ENCODE data around the gene CHKA. TPM values are rescaled to one million over a fixed set of nuclear protein-coding genes. Genes with fewer than 3 reads are reported as not detected.

The CHKA gene
- total and polyA plus RNA-seq, 2 of the 8 experiments (the other 6 are each of a cell fraction or from before 2014, with no cell fraction given), result 61.2 to 86.6 TPM

- H3K14ac ChIP-seq (ENCODE audit: insufficient read length), result no peak overlapping the region
- TF ChIP-seq POLR2A (IDR thresholded peaks at IDR 0.05; ENCODE audit: control extremely low read depth in 1 of 2, low read depth in 2 of 2, low read length in 2 of 2), result no peak
- TF ChIP-seq POLR2AphosphoS5 (IDR thresholded peaks at IDR 0.05; ENCODE audit: low read depth, low read length), result no peak
- no peaks in the 10 kb centered on the region for H3K9me3 ChIP-seq (ENCODE audit: insufficient read depth in 2 of 2, low read depth in 1 of 2, low read length in 1 of 2)
- no peak overlapping the region for H3K4me3 ChIP-seq (ENCODE audit: extremely low read depth in 1 of 4, insufficient read depth in 2 of 4, low read depth in 3 of 4, low read length in 4 of 4)
- H3K18ac ChIP-seq (ENCODE audit: extremely low read depth, low read length), result no peak overlapping the region
- H3K56ac ChIP-seq (replicated peaks; ENCODE audit: insufficient read length, low read depth, low read length), result no peak overlapping the region
- POLR2A ChIA-PET (ENCODE audit: partially characterized antibody), result interaction anchor here (0.9 to 16.6 kb wide), 7 partner anchors 7 to 37 kb away, joined by 3 to 183 read pairs (median 3); partner anchors contain the start of gene ALDH3B1
- peaks cover 4 to 17% (median 15%) of the 10 kb centered on the region in 4 experiments for H3K36me3 ChIP-seq (ENCODE audit: control insufficient read depth in 2 of 4, insufficient read depth in 4 of 4, low read length in 3 of 4)
- no peak overlapping the region for H2BK20ac ChIP-seq (ENCODE audit: low read length)
- no peak overlapping the region for H2AK5ac ChIP-seq (ENCODE audit: low read depth, low read length)
- no peak overlapping the region for H2BK12ac ChIP-seq (ENCODE audit: low read depth, low read length)
- H2BK15ac ChIP-seq (ENCODE audit: low read length), result no peak overlapping the region
- no peak overlapping the region for H3K9ac ChIP-seq (replicated peaks in 1 of 4; ENCODE audit: extremely low read depth in 1 of 4, low read depth in 3 of 4, low read length in 3 of 4)
- no peaks in the 10 kb centered on the region for H3K27me3 ChIP-seq (replicated peaks in 1 of 4; ENCODE audit: control insufficient read depth in 3 of 4, extremely low read depth in 1 of 4, insufficient read depth in 3 of 4, low read length in 3 of 4)
- DNase-seq (ENCODE audit: low read depth in 1 of 2, low spot score in 2 of 2), result no peak
- FAIRE-seq, result no peak
- no peak overlapping the region for H3K23ac ChIP-seq (ENCODE audit: insufficient read length)
- H4K8ac ChIP-seq (ENCODE audit: extremely low read depth, insufficient read depth, low read length), result no peak overlapping the region
- peaks cover 4 to 25% (median 17%) of the 10 kb centered on the region in 4 experiments for H3K4me1 ChIP-seq (replicated peaks in 1 of 4; ENCODE audit: control insufficient read depth in 3 of 4, insufficient read depth in 4 of 4, low read length in 3 of 4)
- H3K23me2 ChIP-seq (ENCODE audit: low read depth, low read length), result peaks cover 3% of the 10 kb centered on the region; the same call in 1 of the 2 replicates
- no peak overlapping the region for H3K4me2 ChIP-seq (ENCODE audit: insufficient read depth in 1 of 2, low read depth in 2 of 2, low read length in 2 of 2)
- H2BK120ac ChIP-seq (replicated peaks; ENCODE audit: low read depth, low read length), result no peak overlapping the region
- peaks cover 0 to 22% of the 10 kb centered on the region in 2 experiments; a peak in 2 of 4 replicates for H3K79me2 ChIP-seq (ENCODE audit: control insufficient read depth in 1 of 2, insufficient read depth in 2 of 2, low read length in 2 of 2)
- H4K91ac ChIP-seq (replicated peaks; ENCODE audit: insufficient read length, low read length), result no peak overlapping the region
- no peak overlapping the region for H4K5ac ChIP-seq (ENCODE audit: insufficient read length, low read depth, low read length)
- WGBS, 2 experiments (ENCODE audit: extremely low coverage in 1 of 2, insufficient coverage in 1 of 2, insufficient read length in 1 of 2, insufficient replicate concordance in 2 of 2, low coverage in 1 of 2, low lambda C conversion rate in 2 of 2, missing lambda C conversion rate in 1 of 2), result 90% methylated on average over 13 of the region's 13 CpGs; no CpG with 5 or more reads in 1 of the 2 experiments
- CTCF ChIA-PET (ENCODE audit: partially characterized antibody), result interaction anchor here (0.6 to 1.4 kb wide), 2 partner anchors 17 to 36 kb away, joined by 3 read pairs; no protein-coding TSS in a partner anchor
- H3K4ac ChIP-seq (replicated peaks; ENCODE audit: insufficient read length, low read depth, low read length), result no peak overlapping the region
- no peak overlapping the region for H2AFZ ChIP-seq (ENCODE audit: low read length)
- peaks cover 3% of the 10 kb centered on the region for H3K79me1 ChIP-seq (ENCODE audit: low read depth, low read length)
- peaks cover 0 to 5% of the 10 kb centered on the region in 2 experiments for H4K20me1 ChIP-seq (replicated peaks in 1 of 2; ENCODE audit: control insufficient read depth in 1 of 2, insufficient read depth in 2 of 2, low read length in 2 of 2)
- no peak overlapping the region for H2BK5ac ChIP-seq (ENCODE audit: low read depth, low read length)
- no peak overlapping the region for H3K27ac ChIP-seq (ENCODE audit: low read depth, low read length)
Observed at GRCh38 chr11:68035266-68035876, 85.8 kb downstream of the CHKA start.

Measured in H1 (cell line).